ENCODE data around the gene THSD7B.
"Not testable (repeated sequence)": the region's sequence is repeated elsewhere in the genome, so short reads cannot be mapped to it uniquely, and the experiment has no call there.

Gene THSD7B

DNA sequence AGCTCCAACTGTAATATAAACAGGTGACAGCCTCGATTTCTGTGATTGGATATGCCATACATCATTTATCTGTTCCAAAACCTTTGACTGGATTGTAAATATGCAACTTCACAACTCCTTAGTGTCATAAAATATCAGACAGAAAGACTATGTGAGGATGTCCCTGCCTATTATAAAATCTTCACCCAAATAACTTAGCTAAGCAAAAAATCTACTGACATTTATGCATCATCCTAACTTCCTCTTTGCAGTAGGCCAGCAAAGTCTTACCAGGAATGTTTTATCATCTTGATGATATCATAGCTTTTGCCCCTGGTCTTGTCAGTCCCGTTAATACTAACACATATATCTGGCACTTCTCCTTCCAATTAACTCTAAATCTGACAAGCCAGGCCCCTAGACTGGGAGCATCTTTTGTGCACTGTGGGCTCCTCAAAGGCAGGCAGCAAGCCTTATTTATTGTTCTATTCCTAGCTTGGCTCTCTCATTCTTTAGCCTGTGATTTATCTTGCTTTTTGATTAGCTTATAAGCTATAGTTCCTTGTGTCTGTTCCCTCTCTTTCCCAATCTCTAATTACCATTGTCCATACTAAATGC is 842.5 kb downstream of the THSD7B start:
- no peak for DNase-seq

DNA sequence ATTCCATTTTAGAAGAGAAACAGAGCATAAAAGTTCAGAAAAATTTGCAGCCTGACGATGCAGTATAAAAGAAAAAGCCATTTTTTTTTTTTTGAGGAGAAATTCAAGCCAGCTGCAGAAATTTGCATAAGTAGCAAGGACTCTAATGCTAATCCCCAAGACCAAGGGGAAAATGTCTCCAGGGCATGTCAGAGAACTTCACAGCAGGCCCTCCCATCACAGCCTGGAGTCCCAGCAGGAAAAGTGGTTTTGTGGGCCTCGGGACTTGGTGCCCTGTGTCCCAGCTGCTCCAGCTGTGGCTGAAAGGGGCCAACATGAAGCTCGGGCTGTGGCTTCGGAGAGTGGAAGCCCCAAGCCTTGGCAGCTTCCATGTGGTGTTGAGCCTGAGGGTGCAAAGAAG is 873.6 kb downstream of the THSD7B start:
- no peak for DNase-seq

DNA sequence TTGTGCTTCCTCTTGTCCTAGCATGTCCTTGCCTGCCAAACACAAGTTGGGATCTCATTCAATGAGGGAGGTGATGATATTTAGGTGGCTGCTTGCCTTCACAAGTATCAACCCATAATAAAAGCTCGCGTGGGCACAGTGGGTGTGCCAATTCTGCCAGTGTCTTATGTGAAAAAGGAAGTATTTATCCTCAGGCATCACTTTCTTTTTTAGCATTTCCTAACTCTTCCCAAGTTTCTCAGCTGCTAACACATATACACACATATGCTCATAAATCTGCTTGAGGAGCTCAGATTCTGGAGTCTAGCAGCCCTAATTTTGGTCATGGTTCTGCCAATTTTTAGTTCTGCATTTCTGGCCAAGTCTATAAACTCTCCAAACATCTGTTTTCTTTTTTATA is 879.4 kb downstream of the THSD7B start:
- no peak for DNase-seq

DNA sequence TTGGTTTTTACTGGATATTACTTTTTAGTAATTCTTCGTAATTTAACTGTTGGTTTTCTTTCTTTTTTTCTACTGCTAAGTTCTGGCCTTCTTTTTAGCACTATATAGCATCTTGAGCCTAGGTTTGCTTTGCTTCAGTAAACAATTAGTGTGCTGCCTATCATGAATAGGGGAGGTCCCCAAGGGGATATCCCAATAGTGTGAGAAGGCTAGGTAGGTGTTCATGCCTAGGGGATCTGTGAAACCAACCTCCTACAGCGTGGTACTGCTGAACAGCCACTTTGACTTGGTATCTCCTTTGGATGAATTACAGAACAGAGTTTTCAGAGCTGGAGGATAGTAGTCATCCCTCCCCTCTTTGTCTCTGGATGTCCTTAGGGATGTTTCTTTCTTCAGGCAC is 888.7 kb downstream of the THSD7B start:
- no peak for DNase-seq

DNA sequence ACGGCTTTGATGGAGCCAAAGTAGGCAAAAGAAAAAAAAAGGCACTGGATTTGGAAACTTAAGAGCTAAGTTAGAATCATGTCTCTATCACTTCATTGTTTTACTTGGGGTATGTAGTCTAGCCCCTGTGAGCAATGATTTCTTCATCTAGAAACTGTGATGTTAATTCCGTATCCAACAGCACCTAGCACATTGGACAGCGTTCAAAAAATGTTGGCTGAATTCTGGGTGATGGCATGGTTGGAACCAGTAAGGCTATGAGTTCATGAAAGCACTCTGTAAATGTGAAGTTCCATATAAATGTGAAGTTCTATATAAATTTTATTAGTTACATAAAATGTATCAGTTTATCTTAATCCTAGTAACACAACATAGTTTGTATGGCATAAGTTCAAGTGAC is 890.5 kb downstream of the THSD7B start:
- DNase-seq: no peak

DNA sequence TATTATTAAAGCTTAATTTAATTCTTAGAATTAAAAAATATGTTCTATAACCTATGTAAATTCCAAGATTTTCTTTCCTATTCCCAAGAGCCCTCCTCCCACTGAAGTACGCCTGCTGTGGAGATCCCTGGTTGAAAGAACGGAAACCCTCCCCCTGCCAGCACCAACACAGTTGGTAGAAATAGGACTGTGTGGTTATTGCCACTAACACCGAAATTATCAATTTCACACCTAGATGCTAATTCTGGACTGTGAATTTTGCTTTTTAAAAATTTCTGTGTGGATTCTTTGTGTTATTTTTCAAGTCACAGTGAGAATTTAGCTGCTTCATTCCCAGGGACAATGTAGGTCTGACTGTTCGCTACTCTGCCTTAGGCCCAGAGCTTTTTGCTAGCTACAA is 893.1 kb downstream of the THSD7B start:
- no peak for DNase-seq

DNA sequence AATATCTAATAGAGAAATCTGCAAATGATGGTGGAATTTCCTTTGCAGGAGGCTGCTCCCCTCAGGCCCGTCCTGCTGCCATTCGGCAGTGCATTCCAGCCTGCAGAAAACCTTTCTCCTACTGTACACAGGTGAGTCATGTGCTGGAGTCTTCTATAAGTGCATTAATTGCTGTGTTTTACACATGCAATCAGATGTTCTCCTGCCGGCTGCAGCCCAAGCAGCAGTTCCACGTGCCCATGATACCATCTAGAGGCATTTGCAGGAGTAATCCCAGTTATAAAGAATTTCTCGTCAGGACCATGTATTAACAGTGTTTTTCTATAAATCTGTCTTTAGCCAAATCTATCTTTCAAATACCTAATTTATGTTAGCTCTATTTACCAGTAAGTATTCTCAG is 894.3 kb downstream of the THSD7B start:
- DNase-seq: no peak

DNA sequence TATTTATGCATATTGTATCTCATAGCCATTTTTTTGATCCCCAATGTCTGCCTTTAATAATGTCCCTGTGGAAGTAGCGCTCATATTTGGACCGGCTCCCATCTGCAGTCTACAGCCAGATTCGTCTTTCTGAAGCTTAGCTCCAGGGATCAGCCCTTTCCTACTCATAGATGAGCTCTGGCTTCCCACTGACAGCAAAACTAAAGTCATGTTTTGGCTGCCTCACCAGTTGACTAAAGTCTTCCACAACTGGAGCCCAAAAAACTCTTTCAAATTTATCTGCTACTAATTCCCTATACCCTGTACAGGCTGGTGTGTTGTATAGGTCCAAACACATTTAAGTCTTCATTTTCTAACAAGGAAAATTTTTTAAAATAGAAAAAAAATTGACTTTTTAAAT is 904.8 kb downstream of the THSD7B start:
- no peak for DNase-seq

DNA sequence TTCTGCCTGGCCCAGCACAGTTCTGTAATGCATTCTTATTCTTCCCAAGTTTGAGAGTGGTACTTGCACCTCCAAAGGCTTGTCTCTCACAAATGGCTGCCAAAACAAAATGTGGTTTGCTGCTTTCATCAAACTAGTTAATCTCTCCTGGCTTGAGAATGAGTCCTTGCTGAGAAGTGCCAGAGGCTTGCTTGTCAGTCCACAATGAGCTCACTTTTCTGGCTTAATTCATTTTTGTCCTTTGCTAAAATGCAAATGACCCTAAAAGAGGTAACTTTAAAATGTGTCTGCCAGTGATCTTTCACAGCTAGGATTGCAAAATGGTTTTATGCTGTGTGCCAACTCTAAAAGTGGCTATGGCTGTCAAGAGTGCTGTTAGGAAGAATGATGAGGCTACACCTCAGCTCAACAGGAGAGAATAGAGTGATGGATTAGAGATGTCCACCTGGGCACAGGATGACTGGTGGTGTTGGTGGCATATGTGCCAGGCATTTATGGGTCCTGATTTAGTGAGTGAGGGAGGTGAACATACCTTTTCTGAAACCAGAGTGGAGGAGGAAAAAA is 907.7 kb downstream of the THSD7B start:
- DNase-seq: no peak

DNA sequence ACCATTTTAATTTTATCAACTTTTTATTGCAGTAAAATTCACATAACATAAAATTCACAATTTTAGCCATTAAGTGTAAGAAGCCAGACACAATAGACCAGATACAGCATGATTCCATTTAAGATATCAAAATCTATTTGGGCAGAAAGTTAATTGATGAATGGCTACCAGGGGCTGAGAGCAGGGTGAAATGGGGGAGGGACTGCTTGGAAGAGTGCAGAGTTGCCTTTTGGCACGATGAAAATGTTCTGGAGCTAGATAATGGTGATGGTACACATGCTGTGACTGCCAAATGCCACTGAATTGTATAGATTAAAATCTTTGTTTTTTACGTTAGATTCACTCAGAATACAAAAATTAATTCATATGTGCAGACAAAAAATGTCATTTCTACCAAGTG is 909.6 kb downstream of the THSD7B start:
- DNase-seq: no peak

DNA sequence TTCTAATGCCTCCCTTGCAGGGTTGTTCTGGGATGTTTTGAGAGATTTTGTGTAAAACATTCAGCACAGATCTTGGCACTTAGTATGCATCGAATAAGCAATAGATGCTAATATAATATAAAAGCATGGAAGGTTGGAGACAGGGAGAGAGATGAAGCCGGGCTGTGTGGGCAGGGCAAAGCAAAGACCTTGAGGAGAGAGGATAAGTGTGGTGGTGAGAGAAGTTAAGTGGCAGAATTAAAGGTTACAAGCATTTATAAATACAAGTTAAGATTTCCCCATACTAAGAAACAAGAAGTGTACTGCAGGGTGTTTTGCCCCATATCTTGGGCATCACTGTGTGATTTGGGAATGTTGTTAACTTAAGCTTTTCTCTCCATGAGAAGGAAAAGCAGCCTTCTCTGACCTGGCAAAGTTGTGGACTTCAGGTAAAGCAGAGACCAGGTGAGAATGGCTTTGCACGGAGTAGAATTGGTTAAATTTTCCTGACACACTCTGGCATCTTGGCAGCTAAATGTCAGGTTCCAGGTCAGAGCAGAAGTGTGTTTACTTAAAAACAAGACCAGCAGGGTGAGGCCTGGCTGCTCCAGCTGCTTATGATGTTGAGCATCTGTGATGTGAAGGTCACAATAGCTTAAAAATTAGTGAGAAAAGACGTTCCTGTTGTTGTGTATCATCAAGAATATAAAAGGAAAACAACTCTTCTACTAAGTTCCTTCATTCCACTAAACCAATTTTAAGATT is 910.4 kb downstream of the THSD7B start:
- DNase-seq: no peak

DNA sequence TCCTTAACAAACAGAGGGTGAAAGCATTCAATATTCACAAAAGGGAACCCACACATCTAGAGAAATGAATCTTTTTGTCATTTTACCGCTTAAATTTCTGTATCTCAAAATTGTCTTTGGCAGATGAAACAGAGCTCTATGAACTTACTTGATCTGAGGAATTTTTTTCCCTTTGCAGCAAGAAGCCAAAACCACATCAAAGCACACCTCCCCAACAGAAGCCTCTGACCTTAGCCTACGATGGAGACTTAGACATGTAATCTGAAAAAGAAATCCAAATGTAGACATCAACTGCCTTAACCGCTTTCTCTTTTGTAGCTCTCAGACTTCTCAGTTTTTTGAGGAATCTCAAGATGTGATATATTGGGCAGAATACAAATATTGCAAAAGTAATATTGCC is 911.0 kb downstream of the THSD7B start:
- no peak for DNase-seq

DNA sequence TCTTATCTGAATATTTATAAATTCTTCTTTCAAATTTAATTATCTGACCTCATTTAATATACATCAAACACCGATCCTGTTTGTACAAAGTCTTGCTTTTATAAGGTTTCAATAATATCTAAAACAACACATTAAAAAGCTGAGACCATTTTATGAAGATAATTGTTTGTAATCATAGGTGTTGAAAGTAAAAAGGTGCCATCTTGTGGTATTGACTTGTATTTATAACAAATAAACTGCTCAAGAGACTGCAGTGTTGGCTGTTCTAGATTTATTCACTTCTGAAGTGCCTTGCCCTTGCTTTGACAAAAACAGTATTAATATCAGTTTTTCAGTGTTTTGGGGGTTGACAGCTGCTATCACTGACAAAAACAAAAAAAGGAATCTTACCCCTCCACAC is 912.1 kb downstream of the THSD7B start:
- no peak for DNase-seq

DNA sequence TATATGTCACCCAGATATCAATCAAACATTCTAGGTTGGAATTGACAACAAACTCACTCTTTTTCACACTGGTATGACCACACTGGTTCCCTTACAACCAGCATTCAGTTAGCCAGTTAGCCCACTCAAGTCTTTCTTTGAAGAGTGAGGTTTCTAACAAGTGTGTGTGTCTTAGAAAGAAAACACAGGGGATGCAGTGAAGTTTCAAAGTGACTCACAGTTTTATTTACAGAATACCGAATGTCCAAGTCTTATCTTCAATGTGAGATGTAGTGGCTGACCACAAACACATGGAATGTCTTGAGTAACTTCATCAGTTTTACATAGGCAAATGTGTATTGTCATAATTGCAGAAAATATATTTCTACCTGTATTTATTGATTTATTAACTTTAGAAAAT is 924.2 kb downstream of the THSD7B start:
- no peak for DNase-seq

DNA sequence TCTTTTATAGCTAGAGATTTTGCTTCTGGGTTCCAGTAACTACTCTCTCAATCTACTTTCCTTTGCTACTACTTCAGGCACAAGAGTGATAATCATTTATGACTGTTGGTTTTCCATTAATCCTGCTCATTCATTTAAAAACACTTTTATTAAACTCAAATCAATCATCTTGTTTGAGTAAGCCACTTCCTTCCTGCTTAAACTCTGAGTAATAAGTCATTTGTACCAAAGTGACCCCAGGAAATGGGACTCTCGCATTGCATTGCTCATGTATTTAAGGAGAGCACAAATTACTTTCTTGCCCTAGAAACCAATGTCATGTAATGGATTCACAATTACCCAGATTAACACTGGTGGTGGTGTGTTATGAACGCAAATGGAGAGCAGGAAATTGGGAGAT is 928.2 kb downstream of the THSD7B start:
- no peak for DNase-seq

DNA sequence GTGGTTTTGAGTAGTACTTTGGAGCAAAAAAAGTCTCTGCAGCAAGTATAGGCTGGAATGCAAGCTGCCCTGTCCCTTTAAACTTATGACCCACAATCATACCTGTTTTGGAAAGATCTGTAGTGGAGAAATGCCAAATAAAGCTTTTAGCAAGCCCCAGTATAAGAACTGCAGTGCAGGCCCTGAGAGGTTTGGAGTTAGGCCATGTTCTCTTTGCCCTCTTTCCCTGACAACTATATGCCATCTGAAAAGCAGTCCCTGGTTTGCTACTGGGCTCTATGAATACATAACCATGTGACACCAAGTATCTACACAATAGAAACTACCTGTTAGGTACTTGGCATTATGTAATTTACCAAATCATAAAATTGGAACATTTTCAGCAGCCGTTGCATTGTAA is 931.6 kb downstream of the THSD7B start:
- no peak for DNase-seq

DNA sequence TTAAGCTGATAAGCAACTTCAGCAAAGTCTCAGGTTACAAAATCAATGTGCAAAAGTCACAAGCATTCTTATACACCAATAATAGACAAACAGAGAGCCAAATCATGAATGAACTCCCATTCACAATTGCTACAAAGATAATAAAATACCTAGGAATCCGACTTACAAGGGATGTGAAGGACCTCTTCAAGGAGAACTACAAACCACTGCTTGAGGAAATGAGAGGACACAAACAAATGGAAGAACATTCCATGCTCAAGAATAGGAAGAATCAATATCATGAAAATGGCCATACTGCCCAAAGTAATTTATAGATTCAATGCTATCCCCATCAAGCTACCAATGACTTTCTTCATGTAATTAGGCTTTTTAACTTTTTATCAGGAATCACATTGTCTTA is 934.9 kb downstream of the THSD7B start:
- DNase-seq: not testable (repeated sequence)

DNA sequence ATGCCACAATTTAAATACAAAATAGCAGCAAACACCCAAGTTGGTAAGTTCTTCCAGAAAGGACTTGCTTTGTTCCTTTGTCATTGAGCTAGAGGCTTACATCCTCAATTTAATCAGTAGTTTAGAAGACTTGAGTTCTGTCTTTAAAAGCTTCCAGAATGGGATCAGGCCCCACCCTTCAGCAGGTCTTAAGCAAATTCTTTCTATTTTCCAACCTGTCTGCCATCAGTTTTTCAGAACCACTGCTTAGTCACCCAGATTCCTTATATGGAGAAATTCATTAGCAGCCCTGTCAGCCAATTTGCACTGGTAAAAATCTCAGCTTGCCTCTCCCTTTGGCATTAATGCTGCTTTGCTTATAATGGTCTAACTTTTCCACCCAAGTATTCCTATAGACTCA is 935.3 kb downstream of the THSD7B start:
- no peak for DNase-seq

DNA sequence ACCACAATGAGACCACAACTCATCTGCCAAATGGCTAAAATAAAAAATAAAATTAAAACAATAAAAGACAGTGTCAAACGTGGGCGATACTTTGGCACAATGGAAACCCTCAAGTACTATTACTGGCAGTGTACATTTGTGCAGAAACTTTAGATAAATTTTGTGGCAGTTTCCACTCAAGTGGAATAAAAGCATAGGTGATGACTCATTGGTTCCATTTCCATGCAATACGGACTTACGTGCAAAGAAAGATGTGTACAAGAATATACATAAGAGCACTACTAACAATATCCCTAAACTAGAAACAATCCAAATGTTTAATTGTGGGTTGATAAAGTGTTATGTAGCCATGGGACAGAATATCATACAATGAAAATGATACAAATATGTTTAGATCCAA is 940.0 kb downstream of the THSD7B start:
- no peak for DNase-seq

DNA sequence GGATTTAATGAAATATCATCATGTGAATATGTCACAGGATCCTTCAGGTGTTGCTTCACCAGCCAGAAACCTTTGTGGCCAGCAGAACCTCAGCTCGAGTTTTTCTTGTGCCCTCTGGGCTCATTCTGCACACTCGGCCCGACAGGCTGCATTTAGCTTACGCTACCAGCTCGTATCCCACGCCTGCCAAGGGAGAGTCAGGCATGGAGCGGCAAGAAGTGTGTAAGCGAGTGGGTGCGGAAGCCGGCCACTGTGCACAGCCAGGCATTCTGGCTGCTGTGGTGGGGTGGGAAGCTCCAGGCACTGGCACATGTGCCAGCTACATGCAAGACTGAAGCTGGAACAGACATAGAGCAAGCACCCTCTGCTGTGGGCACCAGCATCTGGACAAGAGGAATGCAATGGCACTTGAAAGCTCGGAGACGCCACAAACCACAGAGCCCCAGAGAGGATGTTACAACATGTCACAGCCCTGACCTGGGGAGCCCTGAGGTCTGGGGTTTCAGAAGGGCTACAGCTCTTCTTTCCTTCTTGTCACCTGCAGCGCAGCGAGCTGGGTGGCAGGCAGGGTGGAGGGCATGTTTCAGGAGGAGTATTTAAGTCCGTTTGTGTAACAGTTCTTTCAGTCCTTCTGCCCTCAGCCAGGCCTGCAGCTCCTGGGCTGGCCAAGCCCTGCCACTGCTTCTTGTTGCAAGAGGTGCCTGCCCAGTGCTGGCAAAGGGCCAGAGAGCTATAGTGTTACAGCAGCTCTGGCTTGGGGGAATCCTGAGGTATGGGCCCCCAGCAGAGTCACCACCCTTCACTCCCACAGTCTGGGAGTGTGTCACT is 941.7 kb downstream of the THSD7B start:
- DNase-seq: no peak

DNA sequence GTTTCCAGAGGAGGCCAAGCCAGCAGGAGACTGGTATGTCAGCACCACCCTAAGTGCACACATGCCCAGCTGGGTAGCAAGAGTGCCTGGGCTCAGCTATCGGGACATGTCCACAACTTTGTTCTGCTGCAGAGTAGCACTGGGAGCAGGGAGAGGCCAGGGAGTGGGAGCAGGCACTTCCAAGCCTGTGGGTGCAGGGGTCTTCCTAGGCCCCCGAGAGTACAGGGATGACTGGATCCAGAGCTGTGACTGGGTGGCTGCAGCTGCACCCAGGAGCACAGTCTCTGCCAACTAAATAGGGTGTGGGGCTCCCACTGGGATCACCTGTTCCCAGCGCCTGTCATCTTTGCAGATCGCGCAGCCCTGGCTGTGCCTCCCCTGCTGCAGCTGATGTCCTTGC is 943.0 kb downstream of the THSD7B start:
- DNase-seq: no peak

DNA sequence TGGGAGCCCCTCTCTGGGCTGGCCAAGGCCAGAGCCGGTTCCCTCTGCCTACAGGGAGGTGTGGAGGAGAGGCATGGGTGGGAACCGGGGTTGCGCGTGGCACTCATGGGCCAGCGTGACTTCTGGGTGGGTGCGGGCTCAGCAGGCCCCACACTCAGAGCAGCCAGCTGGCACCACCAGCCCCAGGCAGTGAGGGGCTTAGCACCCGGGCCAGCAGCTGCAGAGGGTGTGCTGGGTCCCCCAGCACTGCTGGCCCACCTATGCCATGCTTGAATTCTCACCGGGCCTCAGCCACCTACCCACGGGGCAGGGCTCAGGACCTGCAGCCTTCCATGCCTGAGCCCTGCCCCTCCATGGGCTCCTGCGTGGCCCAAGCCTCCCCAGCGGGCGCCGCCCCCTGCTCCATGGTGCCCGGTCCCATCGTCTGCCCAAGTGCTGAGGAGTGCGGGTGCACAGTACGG is 950.4 kb downstream of the THSD7B start:
- DNase-seq: no peak

DNA sequence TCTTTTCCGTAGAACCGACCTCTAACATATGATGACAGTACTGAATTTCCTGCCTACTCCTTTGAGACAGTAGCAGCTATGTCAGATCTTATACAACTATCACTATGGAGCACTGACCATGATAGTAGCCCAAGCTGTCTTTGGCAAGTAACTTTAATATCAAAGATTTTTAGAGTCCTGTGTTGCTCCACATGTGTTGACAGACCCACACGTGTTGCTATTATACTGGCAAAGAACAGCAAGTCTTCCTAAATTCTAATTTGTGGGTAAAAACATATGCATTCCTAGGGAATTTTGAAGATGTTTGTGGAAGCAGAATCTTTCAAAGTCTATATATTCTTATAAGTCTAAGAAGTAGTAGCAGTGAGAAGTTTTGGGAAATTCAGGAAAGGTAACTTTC is 953.4 kb downstream of the THSD7B start:
- no peak for DNase-seq

DNA sequence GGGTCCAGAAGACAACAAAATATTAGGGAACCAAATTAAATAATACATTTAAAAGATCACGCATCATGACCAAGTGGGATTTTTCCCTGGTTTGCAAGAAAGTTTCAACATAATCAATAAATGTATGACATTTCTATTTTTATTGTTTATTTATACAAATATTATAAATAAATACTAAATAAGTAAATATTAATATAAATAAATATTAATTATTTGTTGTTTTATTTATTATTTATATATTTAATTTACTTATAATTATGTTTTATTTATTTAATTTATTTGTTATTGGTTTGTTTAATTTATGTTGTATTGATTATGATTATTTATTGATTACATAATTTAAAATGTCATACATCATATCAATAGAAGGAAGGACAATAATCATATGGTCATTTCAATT is 956.4 kb downstream of the THSD7B start:
- no peak for DNase-seq
